Activated CD4-positive, alpha-beta T cell treated with anti-CD3 and anti-CD28 coated beads, Interleukin-2, amount 10 ng/mL, durations not matched to agents 7 days and 5 days (primary cell): ENCODE data around the gene HSF2BP. TPM values are rescaled to one million over a fixed set of nuclear protein-coding genes. Genes with fewer than 3 reads are reported as not detected.

Experiments
- CTCF ChIA-PET: fragments of 350-600 bp; sonication (Branson Sonifier 250); formaldehyde crosslinking; loops from one replicate; lab custom pipeline; 2021; ENCODE audit warnings: antibody characterized with exemption; lab: Charles Lee
- POLR2A ChIA-PET: fragments of 350-600 bp; sonication (Branson Sonifier 250); formaldehyde crosslinking; loops from one replicate; lab custom pipeline; 2021; ENCODE audit warnings: antibody characterized with exemption; lab: Charles Lee
- DNase-seq: peaks from one replicate; pipeline ENCODE4 v3.0.0-alpha.2; 2020
- H3K27ac Mint-ChIP-seq: one replicate; pipeline ENCODE4 v1.8.0; 2021; ENCODE audit warnings: mild to moderate bottlenecking, moderate library complexity, mixed read lengths
- H3K27me3 Mint-ChIP-seq: one replicate; pipeline ENCODE4 v1.8.0; 2021; ENCODE audit warnings: mixed read lengths
- H3K36me3 Mint-ChIP-seq: one replicate; pipeline ENCODE4 v1.8.0; 2021; ENCODE audit warnings: low read depth, mixed read lengths
- H3K4me1 Mint-ChIP-seq: one replicate; pipeline ENCODE4 v1.8.0; 2021; ENCODE audit warnings: mixed read lengths
- H3K4me3 Mint-ChIP-seq: one replicate; pipeline ENCODE4 v1.8.0; 2021; ENCODE audit warnings: mild to moderate bottlenecking, moderate library complexity, mixed read lengths
- H3K9me3 Mint-ChIP-seq: one replicate; pipeline ENCODE4 v1.8.0; 2021; ENCODE audit warnings: mixed read lengths
- total RNA-seq, 2 experiments: library from RNA; stranded (reverse); gene quantifications; one replicate each; pipeline ENCODE4 v1.2.3, GENCODE V29; 2021

HSF2BP gene
- total RNA-seq, 2 experiments from 2014 or later: 0.56 to 0.72 TPM

DNA sequence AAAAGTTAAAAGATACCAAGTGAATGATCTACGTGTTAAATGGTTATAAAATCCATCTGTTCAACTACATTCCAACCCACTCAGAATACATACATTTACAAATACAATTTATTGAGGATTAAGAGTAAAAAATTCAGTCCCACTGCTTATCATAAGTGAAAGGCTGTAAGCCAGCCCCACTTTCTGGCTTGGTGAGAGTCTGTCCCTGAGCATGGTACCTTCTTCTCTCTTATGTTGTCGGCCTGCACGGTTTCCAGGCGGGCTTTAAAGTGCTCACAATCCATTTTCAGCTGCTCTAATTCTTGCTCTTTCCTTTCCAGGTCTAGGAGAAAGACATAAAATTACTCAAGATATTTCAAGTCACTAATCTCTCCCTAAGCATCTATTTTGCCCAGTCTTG is 15.2 kb downstream of the HSF2BP start:
- H3K4me3 Mint-ChIP-seq: no peak overlapping the region
- peaks cover 6% of the 10 kb centered on the region for H3K27me3 Mint-ChIP-seq
- H3K4me1 Mint-ChIP-seq: peaks cover 22% of the 10 kb centered on the region
- ChIA-PET CTCF (interaction anchor here (0.6 kb wide), 1 partner anchor 667 kb away, joined by 3 read pairs; no protein-coding TSS in a partner anchor), POLR2A (no interaction called here)
- H3K9me3 Mint-ChIP-seq: no peaks in the 10 kb centered on the region
- H3K27ac Mint-ChIP-seq: peak overlapping the region; percentile 4
- no peaks in the 10 kb centered on the region for H3K36me3 Mint-ChIP-seq
- DNase-seq: no peak

DNA sequence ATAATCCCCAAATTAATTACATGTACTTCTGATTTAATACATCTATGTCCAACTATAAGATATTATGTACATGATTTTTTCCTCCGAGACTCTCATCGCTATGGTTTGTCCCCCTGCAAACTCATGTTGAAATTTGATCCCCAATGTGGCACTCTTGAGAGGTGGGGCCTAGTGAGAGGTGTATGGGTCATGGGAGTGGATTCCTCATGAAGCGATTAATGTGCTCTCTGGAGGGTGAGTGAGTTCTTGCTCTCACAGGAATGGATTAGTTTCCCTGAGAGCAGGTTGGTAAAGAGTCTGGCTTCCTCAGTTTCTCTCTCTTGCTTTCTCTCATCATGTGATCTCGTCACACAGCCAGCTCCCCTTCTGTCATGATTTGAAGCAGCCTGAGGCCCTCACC is 16.1 kb downstream of the HSF2BP start:
- DNase-seq: no peak
- ChIA-PET CTCF (no interaction called here), POLR2A (no interaction called here)
- Mint-ChIP-seq H3K27me3 (peaks cover 6% of the 10 kb centered on the region), H3K27ac (peak overlapping the region; percentile 6), H3K4me3 (no peak overlapping the region), H3K9me3 (no peaks in the 10 kb centered on the region), H3K4me1 (peaks cover 22% of the 10 kb centered on the region), H3K36me3 (no peaks in the 10 kb centered on the region)

- DNase-seq: no peak
- Mint-ChIP-seq H3K27ac (no peak overlapping the region), H3K4me1 (peaks cover 9% of the 10 kb centered on the region), H3K27me3 (peaks cover 3% of the 10 kb centered on the region), H3K36me3 (no peaks in the 10 kb centered on the region), H3K4me3 (no peak overlapping the region), H3K9me3 (no peaks in the 10 kb centered on the region)
- ChIA-PET CTCF (no interaction called here), POLR2A (no interaction called here)
Observed at GRCh38 chr21:43640400-43640799, 18.9 kb downstream of the HSF2BP start.

- H3K4me3 Mint-ChIP-seq: no peak overlapping the region
- no peaks in the 10 kb centered on the region for H3K36me3 Mint-ChIP-seq
- H3K4me1 Mint-ChIP-seq: peaks cover 3% of the 10 kb centered on the region
- ChIA-PET CTCF (no interaction called here), POLR2A (no interaction called here)
- H3K27ac Mint-ChIP-seq: no peak overlapping the region
- H3K9me3 Mint-ChIP-seq: no peaks in the 10 kb centered on the region
- peaks cover 3% of the 10 kb centered on the region for H3K27me3 Mint-ChIP-seq
- DNase-seq: no peak
Observed at GRCh38 chr21:43639470-43640353, 19.6 kb downstream of the HSF2BP start.

DNA sequence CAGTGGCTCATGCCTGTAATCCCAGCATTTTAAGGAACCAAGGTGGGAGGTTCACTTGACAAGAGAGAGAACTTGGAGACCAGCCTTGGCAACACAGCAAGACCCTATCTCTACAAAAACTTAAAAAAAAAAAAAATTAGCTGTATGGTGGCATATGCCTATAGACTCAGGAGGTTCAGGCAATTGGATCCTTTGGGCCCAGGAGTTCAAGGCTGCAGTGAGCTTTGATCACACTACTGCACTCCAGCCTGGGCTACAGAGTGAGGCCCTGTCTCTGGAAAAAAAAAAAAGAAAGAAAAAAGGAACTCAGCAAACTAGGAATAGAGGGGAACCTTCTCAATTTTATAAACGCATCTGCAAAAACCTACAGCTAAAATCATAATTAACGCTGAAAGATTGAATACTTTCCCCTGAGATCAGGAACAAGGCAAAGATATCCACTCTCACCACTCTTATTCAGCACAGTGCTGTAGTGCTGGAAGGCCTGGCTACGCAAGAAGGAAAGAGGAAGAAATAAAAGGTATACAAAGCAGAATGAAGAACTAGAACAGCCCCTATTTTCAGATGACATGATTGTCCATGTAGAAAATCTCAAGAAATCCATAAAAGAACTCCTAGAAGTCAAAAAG is 21.6 kb downstream of the HSF2BP start:
- CTCF ChIA-PET: interaction anchor here (0.6 kb wide), 1 partner anchor 78 kb away, joined by 5 read pairs; no protein-coding TSS in a partner anchor
- no peaks in the 10 kb centered on the region for H3K4me1 Mint-ChIP-seq
- DNase-seq: no peak
- no peaks in the 10 kb centered on the region for H3K36me3 Mint-ChIP-seq
- no peaks in the 10 kb centered on the region for H3K27me3 Mint-ChIP-seq
- H3K27ac Mint-ChIP-seq: no peak overlapping the region
- H3K4me3 Mint-ChIP-seq: no peak overlapping the region
- POLR2A ChIA-PET: no interaction called here
- no peaks in the 10 kb centered on the region for H3K9me3 Mint-ChIP-seq

GRCh38 chr21:43635436-43635835 is 23.9 kb downstream of the HSF2BP start:
- H3K9me3 Mint-ChIP-seq: no peaks in the 10 kb centered on the region
- H3K4me3 Mint-ChIP-seq: no peak overlapping the region
- H3K36me3 Mint-ChIP-seq: no peaks in the 10 kb centered on the region
- H3K4me1 Mint-ChIP-seq: no peaks in the 10 kb centered on the region
- H3K27me3 Mint-ChIP-seq: no peaks in the 10 kb centered on the region
- POLR2A ChIA-PET: no interaction called here
- no peak overlapping the region for H3K27ac Mint-ChIP-seq
- no peak for DNase-seq
- CTCF ChIA-PET: no interaction called here

- H3K4me1 Mint-ChIP-seq: no peaks in the 10 kb centered on the region
- H3K27ac Mint-ChIP-seq: no peak overlapping the region
- no peaks in the 10 kb centered on the region for H3K9me3 Mint-ChIP-seq
- H3K36me3 Mint-ChIP-seq: no peaks in the 10 kb centered on the region
- POLR2A ChIA-PET: no interaction called here
- DNase-seq: no peak
- H3K4me3 Mint-ChIP-seq: no peak overlapping the region
- CTCF ChIA-PET: no interaction called here
- no peaks in the 10 kb centered on the region for H3K27me3 Mint-ChIP-seq
Observed at GRCh38 chr21:43634618-43635017, 24.7 kb downstream of the HSF2BP start.

DNA sequence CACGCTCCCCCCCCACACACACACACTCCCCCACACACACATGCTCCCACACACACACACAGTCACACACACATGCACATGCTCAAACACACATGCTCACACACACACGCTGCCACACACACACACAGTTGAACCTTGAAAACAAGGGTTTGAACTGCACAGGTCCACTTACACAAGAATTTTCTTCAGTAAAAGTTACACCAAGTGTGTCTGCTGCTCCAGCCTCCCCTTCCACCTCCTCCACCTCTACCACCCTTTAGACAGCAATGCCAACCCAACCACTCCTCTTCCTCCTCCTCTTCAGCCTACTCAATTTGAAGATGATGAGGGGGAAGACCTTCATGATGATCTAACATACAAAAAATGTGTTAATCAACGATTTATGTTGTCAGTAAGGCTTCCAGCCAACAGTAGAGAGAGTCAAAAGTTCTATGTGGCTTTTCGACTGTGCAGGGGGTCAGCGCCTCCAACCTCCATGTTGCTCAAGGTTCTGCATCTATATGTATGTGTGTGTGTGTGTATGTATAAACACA is 26.8 kb downstream of the HSF2BP start:
- ChIA-PET CTCF (no interaction called here), POLR2A (no interaction called here)
- Mint-ChIP-seq H3K36me3 (no peaks in the 10 kb centered on the region), H3K9me3 (no peaks in the 10 kb centered on the region), H3K4me1 (no peaks in the 10 kb centered on the region), H3K27ac (no peak overlapping the region), H3K4me3 (no peak overlapping the region), H3K27me3 (peaks cover 2% of the 10 kb centered on the region)
- DNase-seq: no peak

- ChIA-PET CTCF (no interaction called here), POLR2A (no interaction called here)
- Mint-ChIP-seq H3K9me3 (no peaks in the 10 kb centered on the region), H3K36me3 (no peaks in the 10 kb centered on the region), H3K4me3 (no peak overlapping the region), H3K27me3 (peaks cover 2% of the 10 kb centered on the region), H3K4me1 (no peaks in the 10 kb centered on the region), H3K27ac (no peak overlapping the region)
- no peak for DNase-seq
Observed at GRCh38 chr21:43631411-43632107, 27.7 kb downstream of the HSF2BP start.

- no peak overlapping the region for H3K4me3 Mint-ChIP-seq
- no peaks in the 10 kb centered on the region for H3K9me3 Mint-ChIP-seq
Observed at GRCh38 chr21:43627527-43627926, 31.8 kb downstream of the HSF2BP start.

DNA sequence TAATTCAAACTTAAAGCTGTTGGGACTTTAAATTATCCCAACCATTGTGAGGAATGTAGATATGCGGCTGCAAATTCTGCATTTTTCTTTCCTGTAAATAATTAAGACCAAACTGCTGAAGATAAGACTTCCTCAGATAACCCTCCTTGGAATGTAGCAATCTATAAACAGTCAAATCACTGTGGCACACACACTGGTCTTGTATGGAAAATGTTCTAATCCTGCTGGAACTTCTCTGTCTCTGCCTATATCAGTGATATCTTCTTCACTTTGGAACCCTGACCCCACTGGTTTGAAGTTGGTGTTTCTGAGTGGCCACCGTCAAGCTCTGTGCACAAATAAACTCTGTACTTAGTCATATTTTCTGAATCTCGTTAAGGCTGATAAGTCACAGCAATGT is 32.9 kb downstream of the HSF2BP start:
- no peak for DNase-seq
- ChIA-PET POLR2A (no interaction called here), CTCF (no interaction called here)
- H3K27me3 Mint-ChIP-seq: peaks cover 12% of the 10 kb centered on the region
- no peak overlapping the region for H3K27ac Mint-ChIP-seq
- no peak overlapping the region for H3K4me3 Mint-ChIP-seq
- H3K36me3 Mint-ChIP-seq: no peaks in the 10 kb centered on the region
- H3K9me3 Mint-ChIP-seq: no peaks in the 10 kb centered on the region
- H3K4me1 Mint-ChIP-seq: no peaks in the 10 kb centered on the region

More at GRCh38 chr21:43627527-43627926, 31.8 kb downstream of the HSF2BP start:
- CTCF ChIA-PET: no interaction called here
- Mint-ChIP-seq H3K36me3 (no peaks in the 10 kb centered on the region), H3K27ac (no peak overlapping the region), H3K4me1 (no peaks in the 10 kb centered on the region), H3K27me3 (peaks cover 12% of the 10 kb centered on the region)
- POLR2A ChIA-PET: no interaction called here
- DNase-seq: no peak

GRCh38 chr21:43624339-43624738 is 34.9 kb downstream of the HSF2BP start:
- no peak for DNase-seq
- Mint-ChIP-seq H3K27ac (no peak overlapping the region), H3K4me3 (no peak overlapping the region), H3K27me3 (peaks cover 15% of the 10 kb centered on the region), H3K4me1 (peaks cover 3% of the 10 kb centered on the region), H3K36me3 (peaks cover 8% of the 10 kb centered on the region), H3K9me3 (peaks cover 8% of the 10 kb centered on the region)
- ChIA-PET CTCF (no interaction called here), POLR2A (no interaction called here)

- POLR2A ChIA-PET: no interaction called here
- Mint-ChIP-seq H3K27me3 (peaks cover 15% of the 10 kb centered on the region), H3K4me1 (peaks cover 3% of the 10 kb centered on the region), H3K4me3 (no peak overlapping the region), H3K27ac (no peak overlapping the region), H3K36me3 (peaks cover 9% of the 10 kb centered on the region), H3K9me3 (peaks cover 8% of the 10 kb centered on the region)
- no peak for DNase-seq
- CTCF ChIA-PET: no interaction called here
Observed at GRCh38 chr21:43623588-43623987, 35.7 kb downstream of the HSF2BP start.
